ENCODE measurements around the gene IL12RB1.

DNA sequence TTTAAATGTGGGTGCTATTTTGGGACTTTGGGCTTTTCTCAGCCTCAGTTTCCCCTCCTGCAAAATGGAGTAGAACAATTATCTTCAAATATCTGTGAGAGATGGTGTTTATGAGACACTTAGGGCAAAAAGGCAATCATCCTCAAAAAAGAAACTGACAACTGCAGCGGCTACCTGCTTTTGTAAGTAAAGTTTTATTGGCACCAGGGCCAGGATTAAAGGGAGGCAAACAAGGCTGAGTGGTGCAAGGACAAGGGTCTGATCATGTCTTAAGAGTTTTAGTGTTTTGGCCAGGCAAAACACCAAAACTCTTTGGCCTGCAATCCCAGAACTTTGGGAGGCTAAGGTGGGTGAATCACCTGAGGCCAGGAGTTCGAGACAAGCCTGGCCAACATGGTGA lies 9.5 kb upstream of the IL12RB1 start:
- TF ChIP-seq NFRKB (IDR thresholded peaks at IDR 0.05) (no peak), FOXA1 (IDR thresholded peaks at IDR 0.05) (no peak), FOXK2 (IDR thresholded peaks at IDR 0.05) (no peak), TARDBP (IDR thresholded peaks at IDR 0.05) (no peak), ELF4 (IDR thresholded peaks at IDR 0.05) (no peak), BHLHE40 (IDR thresholded peaks at IDR 0.05; ENCODE audit: borderline replicate concordance) (no peak), FOXM1 (IDR thresholded peaks at IDR 0.05; ENCODE audit: borderline replicate concordance) (no peak), SUZ12 (IDR thresholded peaks at IDR 0.05) (no peak), SP1 (IDR thresholded peaks at IDR 0.05) (no peak), CTBP1 (IDR thresholded peaks at IDR 0.05; ENCODE audit: borderline replicate concordance) (no peak), ZNF384 (IDR thresholded peaks at IDR 0.05) (no peak)
- TF ChIP-seq, protein P1, sequence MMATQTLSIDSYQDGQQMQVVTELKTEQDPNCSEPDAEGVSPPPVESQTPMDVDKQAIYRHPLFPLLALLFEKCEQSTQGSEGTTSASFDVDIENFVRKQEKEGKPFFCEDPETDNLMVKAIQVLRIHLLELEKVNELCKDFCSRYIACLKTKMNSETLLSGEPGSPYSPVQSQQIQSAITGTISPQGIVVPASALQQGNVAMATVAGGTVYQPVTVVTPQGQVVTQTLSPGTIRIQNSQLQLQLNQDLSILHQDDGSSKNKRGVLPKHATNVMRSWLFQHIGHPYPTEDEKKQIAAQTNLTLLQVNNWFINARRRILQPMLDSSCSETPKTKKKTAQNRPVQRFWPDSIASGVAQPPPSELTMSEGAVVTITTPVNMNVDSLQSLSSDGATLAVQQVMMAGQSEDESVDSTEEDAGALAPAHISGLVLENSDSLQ (IDR thresholded peaks at IDR 0.05) = no peak

All from HEK293T (cell line).